Liver (tissue), 9 donors: Measurements from ENCODE around the gene FTCD. TPM values are rescaled to one million over a fixed set of nuclear protein-coding genes. Genes with fewer than 3 reads are reported as not detected.

Experiments used
- DNase-seq: peaks from one replicate; pipeline ENCODE4 v3.0.0-alpha.2; 2017; ENCODE audit warnings: low spot score
- H3K27ac ChIP-seq, 2 donors: one replicate each; pipeline ENCODE4 v1.7.0; 2013; ENCODE audit warnings: inconsistent platforms in 2 of 2, low read length in 2 of 2, control low read depth in 1 of 2, low read depth in 1 of 2, mild to moderate bottlenecking in 1 of 2
- H3K27me3 ChIP-seq, 4 donors: one replicate each; pipeline versions ENCODE4 v1.6.1 to v1.7.0; 2013; ENCODE audit warnings: low read length in 3 of 4, inconsistent platforms in 1 of 4, mild to moderate bottlenecking in 1 of 4, moderate library complexity in 1 of 4; ENCODE audit not compliant: control insufficient read depth in 4 of 4, insufficient read depth in 4 of 4
- H3K36me3 ChIP-seq, 4 donors: one replicate each; pipeline versions ENCODE4 v1.6.1 to v1.7.0; 2013; ENCODE audit warnings: low read length in 3 of 4, mild to moderate bottlenecking in 3 of 4, low read depth in 1 of 4, moderate library complexity in 1 of 4; ENCODE audit not compliant: control insufficient read depth in 4 of 4, insufficient read depth in 3 of 4
- H3K4me1 ChIP-seq, 4 donors: one replicate each; pipeline versions ENCODE4 v1.6.1 to v1.7.0; 2013; ENCODE audit warnings: low read length in 3 of 4, mild to moderate bottlenecking in 3 of 4, moderate library complexity in 1 of 4; ENCODE audit not compliant: control insufficient read depth in 4 of 4, insufficient read depth in 4 of 4
- H3K4me3 ChIP-seq, 3 donors: one replicate each; pipeline versions ENCODE4 v1.6.1 to v1.7.0; 2013; ENCODE audit warnings: low read length in 3 of 3, control low read depth in 1 of 3, low read depth in 1 of 3, mild to moderate bottlenecking in 1 of 3
- H3K9ac ChIP-seq, 2 donors: one replicate each; pipeline ENCODE4 v1.7.0; 2013; ENCODE audit warnings: low read length in 2 of 2, mild to moderate bottlenecking in 2 of 2, moderate library complexity in 2 of 2, control low read depth in 1 of 2, low read depth in 1 of 2
- H3K9me3 ChIP-seq, 4 donors: one replicate each; pipeline versions ENCODE4 v1.6.1 to v1.7.0; 2013; ENCODE audit warnings: low read length in 3 of 4; ENCODE audit not compliant: control insufficient read depth in 4 of 4
- EGR1 ChIP-seq, 2 donors: IDR thresholded peaks; 2 replicates each; pipeline ENCODE4 v1.6.1; 2016 to 2018; ENCODE audit warnings: antibody characterized with exemption in 2 of 2, low read depth in 2 of 2
- HNF4A ChIP-seq, 2 donors: conservative IDR thresholded peaks; 2 replicates each; pipeline ENCODE4 v1.6.1; 2016; ENCODE audit warnings: antibody characterized with exemption in 2 of 2, mild to moderate bottlenecking in 2 of 2
- HNF4G ChIP-seq: IDR thresholded peaks from 2 replicates; pipeline ENCODE4 v1.6.1; 2016; ENCODE audit warnings: antibody characterized with exemption
- RXRA ChIP-seq, 2 donors: IDR thresholded peaks; 2 replicates each; pipeline ENCODE4 v1.6.1; 2017 to 2018; ENCODE audit warnings: antibody characterized with exemption in 2 of 2, mild to moderate bottlenecking in 1 of 2
- TAF1 ChIP-seq: conservative IDR thresholded peaks from 2 replicates; pipeline ENCODE4 v1.6.1; 2016; ENCODE audit warnings: antibody characterized with exemption, mild to moderate bottlenecking
- WGBS: extraction: QIAGEN DNeasy Blood & Tissue Kit; methylation state at CpG from one replicate; pipeline ENCODE4 v1.1.7; 2013; 5-methylcytosine and 5-hydroxymethylcytosine counted together
- polyA plus RNA-seq, 2 donors: library from polyadenylated mRNA; stranded (reverse) in 1 of 2; unstranded in 1 of 2; fragments of 200-250 nt in 1 of 2; fragments of >200 nt in 1 of 2; fragmentation: Nextera tagmentation in 1 of 2; extraction: Ambion mirVana in 1 of 2; gene quantifications; one replicate each; pipeline versions ENCODE4 v1.2.1 to v1.2.3, GENCODE V29; 2013 to 2015
- total RNA-seq, 2 donors: library from RNA; depleted of rRNA; stranded (reverse); fragments of >200 nt; gene quantifications; one replicate each; pipeline ENCODE4 v1.2.3, GENCODE V29; 2014
- TF ChIP-seq, protein P1 (sequence below): IDR thresholded peaks from 2 replicates; pipeline ENCODE4 v1.6.1; 2016; ENCODE audit warnings: antibody characterized with exemption, mild to moderate bottlenecking
- TF ChIP-seq, protein P2 (sequence below): IDR thresholded peaks from 2 replicates; pipeline ENCODE4 v1.6.1; 2016; ENCODE audit warnings: antibody characterized with exemption
- TF ChIP-seq, protein P3 (sequence below): fragments of 150-350 bp; IDR thresholded peaks from 2 replicates; pipeline ENCODE4 v1.5.1; 2017; ENCODE audit warnings: improper control_type of control experiment, low read depth, low read length; ENCODE audit not compliant: missing input control
- TF ChIP-seq, protein P4 (sequence below): IDR thresholded peaks from 2 replicates; pipeline ENCODE4 v1.6.1; 2016; ENCODE audit warnings: antibody characterized with exemption
- donor health status: healthy.
- donor health status: healthy.
- donor health status: healthy.
- donor health status: healthy.
- donor health status: healthy.

FTCD gene
- total and polyA plus RNA-seq, 4 donors: 130 to 182 (median 173) TPM

DNA sequence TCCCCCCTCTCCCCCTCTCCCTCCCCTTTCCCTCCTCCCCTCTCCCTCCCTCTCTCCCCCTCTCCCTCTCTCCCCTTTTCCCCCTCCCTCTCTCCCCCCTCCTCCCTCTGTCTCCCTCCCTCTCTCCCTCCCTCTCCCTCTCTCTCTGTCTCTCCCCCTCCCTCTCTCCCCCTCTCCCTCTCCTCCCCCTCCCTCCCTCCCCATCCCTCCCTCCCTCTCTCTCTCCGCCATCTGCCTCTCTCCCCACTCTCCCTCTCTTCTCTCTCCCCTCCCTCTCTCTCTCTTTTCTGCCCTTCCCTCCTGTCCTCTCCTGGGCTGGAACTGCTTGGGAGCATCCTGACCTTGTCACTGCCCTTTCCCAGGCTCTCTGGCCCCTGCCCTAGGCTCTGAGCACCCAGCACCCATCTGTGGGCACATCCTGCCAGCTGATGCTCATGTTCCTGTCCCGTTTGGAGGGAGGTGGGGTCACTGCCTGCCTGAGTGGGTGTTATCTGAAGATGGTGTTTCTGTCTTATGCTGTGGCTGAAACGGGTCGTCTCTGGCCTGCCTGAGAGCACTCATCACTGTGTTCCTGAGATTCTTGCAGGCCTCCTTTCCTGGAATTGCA lies 10.8 kb downstream of the FTCD start (continued):
- TF ChIP-seq, protein P1, sequence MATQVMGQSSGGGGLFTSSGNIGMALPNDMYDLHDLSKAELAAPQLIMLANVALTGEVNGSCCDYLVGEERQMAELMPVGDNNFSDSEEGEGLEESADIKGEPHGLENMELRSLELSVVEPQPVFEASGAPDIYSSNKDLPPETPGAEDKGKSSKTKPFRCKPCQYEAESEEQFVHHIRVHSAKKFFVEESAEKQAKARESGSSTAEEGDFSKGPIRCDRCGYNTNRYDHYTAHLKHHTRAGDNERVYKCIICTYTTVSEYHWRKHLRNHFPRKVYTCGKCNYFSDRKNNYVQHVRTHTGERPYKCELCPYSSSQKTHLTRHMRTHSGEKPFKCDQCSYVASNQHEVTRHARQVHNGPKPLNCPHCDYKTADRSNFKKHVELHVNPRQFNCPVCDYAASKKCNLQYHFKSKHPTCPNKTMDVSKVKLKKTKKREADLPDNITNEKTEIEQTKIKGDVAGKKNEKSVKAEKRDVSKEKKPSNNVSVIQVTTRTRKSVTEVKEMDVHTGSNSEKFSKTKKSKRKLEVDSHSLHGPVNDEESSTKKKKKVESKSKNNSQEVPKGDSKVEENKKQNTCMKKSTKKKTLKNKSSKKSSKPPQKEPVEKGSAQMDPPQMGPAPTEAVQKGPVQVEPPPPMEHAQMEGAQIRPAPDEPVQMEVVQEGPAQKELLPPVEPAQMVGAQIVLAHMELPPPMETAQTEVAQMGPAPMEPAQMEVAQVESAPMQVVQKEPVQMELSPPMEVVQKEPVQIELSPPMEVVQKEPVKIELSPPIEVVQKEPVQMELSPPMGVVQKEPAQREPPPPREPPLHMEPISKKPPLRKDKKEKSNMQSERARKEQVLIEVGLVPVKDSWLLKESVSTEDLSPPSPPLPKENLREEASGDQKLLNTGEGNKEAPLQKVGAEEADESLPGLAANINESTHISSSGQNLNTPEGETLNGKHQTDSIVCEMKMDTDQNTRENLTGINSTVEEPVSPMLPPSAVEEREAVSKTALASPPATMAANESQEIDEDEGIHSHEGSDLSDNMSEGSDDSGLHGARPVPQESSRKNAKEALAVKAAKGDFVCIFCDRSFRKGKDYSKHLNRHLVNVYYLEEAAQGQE: no peak
- TF ChIP-seq TAF1 (no peak), RXRA (IDR thresholded peaks at IDR 0.05) (no peak)

DNA sequence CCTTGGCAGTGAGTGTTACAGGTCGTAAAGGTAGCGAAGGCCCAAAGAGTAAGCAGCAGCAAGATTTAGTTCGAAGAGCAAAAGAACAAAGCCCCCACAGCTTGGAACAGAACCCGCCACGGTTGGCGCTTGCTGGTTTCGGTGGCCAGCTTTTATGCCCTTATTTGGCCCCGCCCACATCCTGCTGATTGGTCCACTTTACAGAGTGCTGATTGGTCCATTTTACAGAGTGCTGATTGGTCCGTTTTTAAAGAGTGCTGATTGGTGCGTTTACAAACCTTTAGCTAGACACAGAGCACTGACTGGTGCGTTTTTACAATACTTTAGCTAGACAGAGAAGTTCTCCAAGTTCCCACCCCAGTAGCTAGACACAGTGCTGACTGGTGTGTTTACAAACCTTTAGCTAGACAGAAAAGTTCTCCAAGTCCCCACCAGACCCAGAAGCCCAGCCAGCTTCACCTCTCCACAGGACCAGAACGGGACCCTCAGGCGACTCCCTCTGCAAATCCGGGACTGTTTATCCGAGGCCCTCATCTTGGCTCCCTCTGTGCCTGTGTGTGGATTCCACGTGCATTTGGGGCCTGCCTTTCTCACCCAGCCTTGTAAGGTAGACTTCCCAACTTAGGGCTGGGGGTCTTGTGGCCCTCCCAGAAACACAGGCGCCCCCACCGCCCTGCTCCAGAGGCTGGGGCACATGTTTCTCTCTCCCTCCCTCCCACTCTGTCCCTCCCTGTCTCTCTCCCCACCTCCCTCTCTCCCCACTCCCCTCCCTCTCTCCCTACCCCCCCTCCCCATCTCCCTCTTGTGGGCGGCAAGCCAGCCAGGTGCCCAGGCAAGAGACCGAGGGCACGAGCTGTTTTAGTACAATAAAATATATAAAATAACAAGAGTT lies 12.6 kb downstream of the FTCD start:
- no peak for DNase-seq
- Histone ChIP-seq H3K4me3 (no peak overlapping the region), H3K9ac (no peak overlapping the region), H3K27ac (no peak overlapping the region), H3K4me1 (peaks cover 0 to 5% (median 1%) of the 10 kb centered on the region in 4 donors), H3K9me3 (peaks cover 0 to 3% (median 0%) of the 10 kb centered on the region in 4 donors), H3K27me3 (no peaks in the 10 kb centered on the region), H3K36me3 (peaks cover 20 to 53% (median 27%) of the 10 kb centered on the region in 4 donors)
- TF ChIP-seq HNF4A (conservative IDR thresholded peaks at IDR 0.05) (no peak), TAF1 (no peak), EGR1 (IDR thresholded peaks at IDR 0.05; ENCODE audit: low read depth in 2 of 2) (no peak), HNF4G (no peak)
- TF ChIP-seq, protein P2, sequence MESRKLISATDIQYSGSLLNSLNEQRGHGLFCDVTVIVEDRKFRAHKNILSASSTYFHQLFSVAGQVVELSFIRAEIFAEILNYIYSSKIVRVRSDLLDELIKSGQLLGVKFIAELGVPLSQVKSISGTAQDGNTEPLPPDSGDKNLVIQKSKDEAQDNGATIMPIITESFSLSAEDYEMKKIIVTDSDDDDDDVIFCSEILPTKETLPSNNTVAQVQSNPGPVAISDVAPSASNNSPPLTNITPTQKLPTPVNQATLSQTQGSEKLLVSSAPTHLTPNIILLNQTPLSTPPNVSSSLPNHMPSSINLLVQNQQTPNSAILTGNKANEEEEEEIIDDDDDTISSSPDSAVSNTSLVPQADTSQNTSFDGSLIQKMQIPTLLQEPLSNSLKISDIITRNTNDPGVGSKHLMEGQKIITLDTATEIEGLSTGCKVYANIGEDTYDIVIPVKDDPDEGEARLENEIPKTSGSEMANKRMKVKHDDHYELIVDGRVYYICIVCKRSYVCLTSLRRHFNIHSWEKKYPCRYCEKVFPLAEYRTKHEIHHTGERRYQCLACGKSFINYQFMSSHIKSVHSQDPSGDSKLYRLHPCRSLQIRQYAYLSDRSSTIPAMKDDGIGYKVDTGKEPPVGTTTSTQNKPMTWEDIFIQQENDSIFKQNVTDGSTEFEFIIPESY: no peak
- TF ChIP-seq, protein P1: no peak
- TF ChIP-seq, protein P3, sequence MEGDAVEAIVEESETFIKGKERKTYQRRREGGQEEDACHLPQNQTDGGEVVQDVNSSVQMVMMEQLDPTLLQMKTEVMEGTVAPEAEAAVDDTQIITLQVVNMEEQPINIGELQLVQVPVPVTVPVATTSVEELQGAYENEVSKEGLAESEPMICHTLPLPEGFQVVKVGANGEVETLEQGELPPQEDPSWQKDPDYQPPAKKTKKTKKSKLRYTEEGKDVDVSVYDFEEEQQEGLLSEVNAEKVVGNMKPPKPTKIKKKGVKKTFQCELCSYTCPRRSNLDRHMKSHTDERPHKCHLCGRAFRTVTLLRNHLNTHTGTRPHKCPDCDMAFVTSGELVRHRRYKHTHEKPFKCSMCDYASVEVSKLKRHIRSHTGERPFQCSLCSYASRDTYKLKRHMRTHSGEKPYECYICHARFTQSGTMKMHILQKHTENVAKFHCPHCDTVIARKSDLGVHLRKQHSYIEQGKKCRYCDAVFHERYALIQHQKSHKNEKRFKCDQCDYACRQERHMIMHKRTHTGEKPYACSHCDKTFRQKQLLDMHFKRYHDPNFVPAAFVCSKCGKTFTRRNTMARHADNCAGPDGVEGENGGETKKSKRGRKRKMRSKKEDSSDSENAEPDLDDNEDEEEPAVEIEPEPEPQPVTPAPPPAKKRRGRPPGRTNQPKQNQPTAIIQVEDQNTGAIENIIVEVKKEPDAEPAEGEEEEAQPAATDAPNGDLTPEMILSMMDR: no peak
- TF ChIP-seq, protein P4, sequence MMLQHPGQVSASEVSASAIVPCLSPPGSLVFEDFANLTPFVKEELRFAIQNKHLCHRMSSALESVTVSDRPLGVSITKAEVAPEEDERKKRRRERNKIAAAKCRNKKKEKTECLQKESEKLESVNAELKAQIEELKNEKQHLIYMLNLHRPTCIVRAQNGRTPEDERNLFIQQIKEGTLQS: no peak
- 92% methylated on average over 21 of the region's 21 CpGs for WGBS
